ENCODE data around the gene GDPD3. TPM values are rescaled to one million over a fixed set of nuclear protein-coding genes. Genes with fewer than 3 reads are reported as not detected.

Gene GDPD3
- total and polyA plus RNA-seq, 5 donors from 2014 or later = 0.13 to 26.7 (median 0.28) TPM; not detected in 2

- Histone ChIP-seq H3K9me3 (ENCODE audit: control insufficient read depth in 2 of 2, low read length in 2 of 2) (no peaks in the 10 kb centered on the region), H3K27ac (ENCODE audit: insufficient read depth, low read length, poor library complexity, severe bottlenecking) (no peak overlapping the region), H3K27me3 (ENCODE audit: control insufficient read depth, insufficient read depth, low read length) (no peaks in the 10 kb centered on the region), H3K4me3 (ENCODE audit: low read depth, low read length) (no peak overlapping the region), H3K4me1 (ENCODE audit: control insufficient read depth, insufficient read depth, low read length, poor library complexity, severe bottlenecking) (peaks cover 29% of the 10 kb centered on the region), H3K36me3 (ENCODE audit: control insufficient read depth, insufficient read depth, low read length) (peaks cover 47% of the 10 kb centered on the region)
- Mint-ChIP-seq H3K4me3 (peak overlapping the region in 1 of 4 donors; percentile 88), H3K27ac (no peak overlapping the region), H3K36me3 (peaks cover 15% of the 10 kb centered on the region), H3K9me3 (peaks cover 0 to 2% (median 0%) of the 10 kb centered on the region in 7 donors), H3K4me1 (peaks cover 0 to 53% (median 29%) of the 10 kb centered on the region in 4 donors), H3K27me3 (no peaks in the 10 kb centered on the region)
- no peak for DNase-seq
- ATAC-seq (ENCODE audit: low read depth in 2 of 2) = no peak
Observed at GRCh38 chr16:30078744-30079143, 34.6 kb downstream of the GDPD3 start.

GRCh38 chr16:30077656-30078055, 35.7 kb downstream of the GDPD3 start:
- H3K27me3 Mint-ChIP-seq = no peaks in the 10 kb centered on the region
- peak overlapping the region; percentile 88 to 98 (median 96) for H3K4me3 Mint-ChIP-seq
- peak overlapping the region; percentile 82 for H3K27ac ChIP-seq (ENCODE audit: insufficient read depth, low read length, poor library complexity, severe bottlenecking)
- peak overlapping the region; percentile 66 to 96 (median 93) for H3K27ac Mint-ChIP-seq
- peak overlapping the region; percentile 76 for H3K4me3 ChIP-seq (ENCODE audit: low read depth, low read length)
- H3K27me3 ChIP-seq (ENCODE audit: control insufficient read depth, insufficient read depth, low read length) = no peaks in the 10 kb centered on the region
- H3K4me1 ChIP-seq (ENCODE audit: control insufficient read depth, insufficient read depth, low read length, poor library complexity, severe bottlenecking) = peaks cover 29% of the 10 kb centered on the region
- no peaks in the 10 kb centered on the region for H3K9me3 Mint-ChIP-seq
- peaks cover 8% of the 10 kb centered on the region for H3K36me3 Mint-ChIP-seq
- no peaks in the 10 kb centered on the region for H3K9me3 ChIP-seq (ENCODE audit: control insufficient read depth in 2 of 2, low read length in 2 of 2)
- ATAC-seq (ENCODE audit: low read depth in 2 of 2) (no peak), DNase-seq (no peak)
- peaks cover 36% of the 10 kb centered on the region for H3K36me3 ChIP-seq (ENCODE audit: control insufficient read depth, insufficient read depth, low read length)
- H3K4me1 Mint-ChIP-seq = peaks cover 0 to 53% (median 29%) of the 10 kb centered on the region in 4 donors

- H3K9me3 Mint-ChIP-seq = no peaks in the 10 kb centered on the region
- peaks cover 0 to 52% (median 32%) of the 10 kb centered on the region in 4 donors for H3K4me1 Mint-ChIP-seq
- ATAC-seq (ENCODE audit: low read depth in 2 of 2) = peak; percentile 33 to 35
- Histone ChIP-seq H3K27me3 (ENCODE audit: control insufficient read depth, insufficient read depth, low read length) (no peaks in the 10 kb centered on the region), H3K27ac (ENCODE audit: insufficient read depth, low read length, poor library complexity, severe bottlenecking) (peak overlapping the region; percentile 82), H3K36me3 (ENCODE audit: control insufficient read depth, insufficient read depth, low read length) (peaks cover 30% of the 10 kb centered on the region), H3K4me1 (ENCODE audit: control insufficient read depth, insufficient read depth, low read length, poor library complexity, severe bottlenecking) (peaks cover 29% of the 10 kb centered on the region), H3K9me3 (ENCODE audit: control insufficient read depth in 2 of 2, low read length in 2 of 2) (no peaks in the 10 kb centered on the region), H3K4me3 (ENCODE audit: low read depth, low read length) (peak overlapping the region; percentile 76)
- peak in 1 of 3 donors; percentile 33 for DNase-seq
- H3K27ac Mint-ChIP-seq = peak overlapping the region; percentile 76 to 96 (median 93)
- no peaks in the 10 kb centered on the region for H3K27me3 Mint-ChIP-seq
- H3K36me3 Mint-ChIP-seq = peaks cover 4% of the 10 kb centered on the region
- H3K4me3 Mint-ChIP-seq = peak overlapping the region; percentile 88 to 98 (median 96)
Observed at GRCh38 chr16:30076276-30076791, 37.0 kb downstream of the GDPD3 start.

- peaks cover 0 to 52% (median 32%) of the 10 kb centered on the region in 4 donors for H3K4me1 Mint-ChIP-seq
- no peaks in the 10 kb centered on the region for H3K27me3 Mint-ChIP-seq
- DNase-seq = peak; percentile 89 to 95 (median 90)
- H3K4me1 ChIP-seq (ENCODE audit: control insufficient read depth, insufficient read depth, low read length, poor library complexity, severe bottlenecking) = peaks cover 29% of the 10 kb centered on the region
- peak; percentile 89 to 92 for ATAC-seq (ENCODE audit: low read depth in 2 of 2)
- peak within 1 kb of the TSS; percentile 96 to 98 (median 96) for H3K27ac Mint-ChIP-seq
- H3K27me3 ChIP-seq (ENCODE audit: control insufficient read depth, insufficient read depth, low read length) = no peaks in the 10 kb centered on the region
- H3K36me3 ChIP-seq (ENCODE audit: control insufficient read depth, insufficient read depth, low read length) = peaks cover 29% of the 10 kb centered on the region
- H3K27ac ChIP-seq (ENCODE audit: insufficient read depth, low read length, poor library complexity, severe bottlenecking) = peak within 1 kb of the TSS; percentile 82
- H3K36me3 Mint-ChIP-seq = peaks cover 4% of the 10 kb centered on the region
- H3K4me3 Mint-ChIP-seq = peak within 1 kb of the TSS; percentile 88 to 98 (median 96)
- peak within 1 kb of the TSS; percentile 81 for H3K4me3 ChIP-seq (ENCODE audit: low read depth, low read length)
- no peaks in the 10 kb centered on the region for H3K9me3 Mint-ChIP-seq
- H3K9me3 ChIP-seq (ENCODE audit: control insufficient read depth in 2 of 2, low read length in 2 of 2) = no peaks in the 10 kb centered on the region
Observed at GRCh38 chr16:30075503-30076275, 37.6 kb downstream of the GDPD3 start, which contains the start of gene PPP4C. Gene PPP4C, plus strand, starts transcription at chr16:30075994. Its CDS starts 384 bp downstream, at chr16:30076378.

GRCh38 chr16:30070490-30070889, 42.8 kb downstream of the GDPD3 start:
- Mint-ChIP-seq H3K9me3 (no peaks in the 10 kb centered on the region), H3K27ac (no peak overlapping the region), H3K27me3 (no peaks in the 10 kb centered on the region), H3K36me3 (peaks cover 20% of the 10 kb centered on the region), H3K4me3 (peak overlapping the region in 3 of 4 donors; percentile 31 to 73 (median 43)), H3K4me1 (peaks cover 8 to 51% (median 27%) of the 10 kb centered on the region in 4 donors)
- Histone ChIP-seq H3K4me3 (ENCODE audit: low read depth, low read length) (no peak overlapping the region), H3K4me1 (ENCODE audit: control insufficient read depth, insufficient read depth, low read length, poor library complexity, severe bottlenecking) (peaks cover 45% of the 10 kb centered on the region), H3K36me3 (ENCODE audit: control insufficient read depth, insufficient read depth, low read length) (peaks cover 44% of the 10 kb centered on the region), H3K9me3 (ENCODE audit: control insufficient read depth in 2 of 2, low read length in 2 of 2) (no peaks in the 10 kb centered on the region), H3K27me3 (ENCODE audit: control insufficient read depth, insufficient read depth, low read length) (no peaks in the 10 kb centered on the region), H3K27ac (ENCODE audit: insufficient read depth, low read length, poor library complexity, severe bottlenecking) (no peak overlapping the region)
- DNase-seq = no peak
- ATAC-seq (ENCODE audit: low read depth in 2 of 2) = no peak

GRCh38 chr16:30069611-30070462, 43.5 kb downstream of the GDPD3 start:
- H3K27ac ChIP-seq (ENCODE audit: insufficient read depth, low read length, poor library complexity, severe bottlenecking) = no peak overlapping the region
- Mint-ChIP-seq H3K27me3 (peaks cover 4% of the 10 kb centered on the region), H3K4me1 (peaks cover 8 to 46% (median 23%) of the 10 kb centered on the region in 4 donors), H3K9me3 (no peaks in the 10 kb centered on the region), H3K27ac (no peak overlapping the region), H3K36me3 (peaks cover 20% of the 10 kb centered on the region), H3K4me3 (peak overlapping the region; percentile 15 to 73 (median 37))
- DNase-seq (no peak), ATAC-seq (ENCODE audit: low read depth in 2 of 2) (no peak)
- H3K36me3 ChIP-seq (ENCODE audit: control insufficient read depth, insufficient read depth, low read length) = peaks cover 44% of the 10 kb centered on the region
- H3K4me3 ChIP-seq (ENCODE audit: low read depth, low read length) = no peak overlapping the region
- H3K9me3 ChIP-seq (ENCODE audit: control insufficient read depth in 2 of 2, low read length in 2 of 2) = no peaks in the 10 kb centered on the region
- no peaks in the 10 kb centered on the region for H3K27me3 ChIP-seq (ENCODE audit: control insufficient read depth, insufficient read depth, low read length)
- peaks cover 40% of the 10 kb centered on the region for H3K4me1 ChIP-seq (ENCODE audit: control insufficient read depth, insufficient read depth, low read length, poor library complexity, severe bottlenecking)

Data from CD4-positive, CD25-positive, alpha-beta regulatory T cell (primary cell).